Measurements from ENCODE around the gene NFIB.

GRCh38 chr9:14242150-14242805, 71.7 kb downstream of the NFIB start:
- TF ChIP-seq CTCF (IDR thresholded peaks at IDR 0.05) (no peak), POLR2AphosphoS5 (IDR thresholded peaks at IDR 0.05) (no peak)
